IMR-90 (cell line): ENCODE measurements around the gene CDC42EP5.

Experiments used
- CEBPB ChIP-seq: IDR thresholded peaks from 2 replicates; pipeline ENCODE4 v1.6.1; 2012; ENCODE audit warnings: low read depth, low read length, improper control_type of control experiment
- POLR2A ChIP-seq: IDR thresholded peaks from 2 replicates; pipeline ENCODE4 v1.6.1; 2012; ENCODE audit warnings: mild to moderate bottlenecking, low read depth, low read length
- RAD21 ChIP-seq: IDR thresholded peaks from 2 replicates; pipeline ENCODE4 v1.6.1; 2012; ENCODE audit warnings: low read length, improper control_type of control experiment
- RFX5 ChIP-seq: IDR thresholded peaks from 2 replicates; pipeline ENCODE4 v1.8.0; 2012; ENCODE audit warnings: low read depth, mild to moderate bottlenecking, low read length, moderate library complexity
- TF ChIP-seq, protein P1 (sequence below): conservative IDR thresholded peaks from 2 replicates; pipeline ENCODE4 v1.5.1; 2012; ENCODE audit warnings: mild to moderate bottlenecking, low read depth, low read length, improper control_type of control experiment
- TF ChIP-seq, protein P2 (sequence below): fragments of 150-350 bp; IDR thresholded peaks from 2 replicates; pipeline ENCODE4 v1.6.1; 2016; ENCODE audit warnings: low read depth, mild to moderate bottlenecking, low read length, moderate library complexity, borderline replicate concordance

DNA sequence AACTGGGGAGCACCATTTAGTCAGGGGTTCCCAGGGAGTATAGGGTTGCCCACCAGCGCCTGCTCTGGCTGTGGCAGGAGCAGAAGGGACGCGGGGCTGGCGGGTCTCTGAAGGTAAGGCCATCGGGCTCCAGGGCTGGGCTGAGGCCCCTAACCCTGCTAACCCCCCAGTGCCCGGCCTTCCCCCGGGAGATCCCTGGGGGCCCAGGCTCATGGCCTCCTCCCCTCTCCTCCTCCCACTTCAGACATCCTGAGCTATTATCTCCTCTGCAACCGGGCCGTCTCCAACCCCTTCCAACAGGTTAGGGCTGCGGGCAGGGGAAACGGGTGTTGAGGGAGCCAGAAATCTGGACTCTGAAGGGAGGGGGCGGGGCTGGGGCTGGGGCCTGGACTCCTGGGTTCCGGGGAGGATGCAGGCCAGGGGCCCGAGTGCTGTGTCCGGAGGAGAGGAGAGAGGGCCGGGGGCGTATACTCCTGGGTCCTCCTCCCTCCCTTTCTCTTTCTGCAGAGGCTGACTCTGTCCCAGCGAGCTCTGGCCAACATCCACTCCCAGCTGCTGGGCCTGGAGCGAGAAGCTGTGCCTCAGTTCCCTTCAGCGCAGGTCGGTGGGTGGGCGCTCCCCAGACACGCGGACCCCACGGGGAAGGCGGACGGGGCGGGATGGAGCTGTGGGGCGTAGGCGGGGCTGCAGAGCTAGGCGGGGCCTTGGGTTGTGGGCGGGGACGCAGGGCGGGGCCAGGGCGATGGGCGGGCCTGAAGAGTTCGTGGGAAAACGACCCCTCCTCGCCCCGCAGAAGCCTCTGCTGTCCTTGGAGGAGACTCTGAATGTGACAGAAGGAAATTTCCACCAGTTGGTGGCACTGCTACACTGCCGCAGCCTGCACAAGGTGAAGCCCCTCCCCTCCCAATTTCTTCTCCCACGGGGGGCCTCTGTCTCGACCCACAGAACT lies 42.5 kb downstream of the CDC42EP5 start:
- TF ChIP-seq, protein P1, sequence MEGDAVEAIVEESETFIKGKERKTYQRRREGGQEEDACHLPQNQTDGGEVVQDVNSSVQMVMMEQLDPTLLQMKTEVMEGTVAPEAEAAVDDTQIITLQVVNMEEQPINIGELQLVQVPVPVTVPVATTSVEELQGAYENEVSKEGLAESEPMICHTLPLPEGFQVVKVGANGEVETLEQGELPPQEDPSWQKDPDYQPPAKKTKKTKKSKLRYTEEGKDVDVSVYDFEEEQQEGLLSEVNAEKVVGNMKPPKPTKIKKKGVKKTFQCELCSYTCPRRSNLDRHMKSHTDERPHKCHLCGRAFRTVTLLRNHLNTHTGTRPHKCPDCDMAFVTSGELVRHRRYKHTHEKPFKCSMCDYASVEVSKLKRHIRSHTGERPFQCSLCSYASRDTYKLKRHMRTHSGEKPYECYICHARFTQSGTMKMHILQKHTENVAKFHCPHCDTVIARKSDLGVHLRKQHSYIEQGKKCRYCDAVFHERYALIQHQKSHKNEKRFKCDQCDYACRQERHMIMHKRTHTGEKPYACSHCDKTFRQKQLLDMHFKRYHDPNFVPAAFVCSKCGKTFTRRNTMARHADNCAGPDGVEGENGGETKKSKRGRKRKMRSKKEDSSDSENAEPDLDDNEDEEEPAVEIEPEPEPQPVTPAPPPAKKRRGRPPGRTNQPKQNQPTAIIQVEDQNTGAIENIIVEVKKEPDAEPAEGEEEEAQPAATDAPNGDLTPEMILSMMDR, result no peak
- no peak for TF ChIP-seq RAD21
- no peak for TF ChIP-seq RFX5
- no peak for TF ChIP-seq CEBPB
- TF ChIP-seq POLR2A, result no peak
- TF ChIP-seq, protein P2, sequence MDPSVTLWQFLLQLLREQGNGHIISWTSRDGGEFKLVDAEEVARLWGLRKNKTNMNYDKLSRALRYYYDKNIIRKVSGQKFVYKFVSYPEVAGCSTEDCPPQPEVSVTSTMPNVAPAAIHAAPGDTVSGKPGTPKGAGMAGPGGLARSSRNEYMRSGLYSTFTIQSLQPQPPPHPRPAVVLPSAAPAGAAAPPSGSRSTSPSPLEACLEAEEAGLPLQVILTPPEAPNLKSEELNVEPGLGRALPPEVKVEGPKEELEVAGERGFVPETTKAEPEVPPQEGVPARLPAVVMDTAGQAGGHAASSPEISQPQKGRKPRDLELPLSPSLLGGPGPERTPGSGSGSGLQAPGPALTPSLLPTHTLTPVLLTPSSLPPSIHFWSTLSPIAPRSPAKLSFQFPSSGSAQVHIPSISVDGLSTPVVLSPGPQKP, result no peak
